ENCODE measurements around the gene LCMT2.

LCMT2 gene, protein sequence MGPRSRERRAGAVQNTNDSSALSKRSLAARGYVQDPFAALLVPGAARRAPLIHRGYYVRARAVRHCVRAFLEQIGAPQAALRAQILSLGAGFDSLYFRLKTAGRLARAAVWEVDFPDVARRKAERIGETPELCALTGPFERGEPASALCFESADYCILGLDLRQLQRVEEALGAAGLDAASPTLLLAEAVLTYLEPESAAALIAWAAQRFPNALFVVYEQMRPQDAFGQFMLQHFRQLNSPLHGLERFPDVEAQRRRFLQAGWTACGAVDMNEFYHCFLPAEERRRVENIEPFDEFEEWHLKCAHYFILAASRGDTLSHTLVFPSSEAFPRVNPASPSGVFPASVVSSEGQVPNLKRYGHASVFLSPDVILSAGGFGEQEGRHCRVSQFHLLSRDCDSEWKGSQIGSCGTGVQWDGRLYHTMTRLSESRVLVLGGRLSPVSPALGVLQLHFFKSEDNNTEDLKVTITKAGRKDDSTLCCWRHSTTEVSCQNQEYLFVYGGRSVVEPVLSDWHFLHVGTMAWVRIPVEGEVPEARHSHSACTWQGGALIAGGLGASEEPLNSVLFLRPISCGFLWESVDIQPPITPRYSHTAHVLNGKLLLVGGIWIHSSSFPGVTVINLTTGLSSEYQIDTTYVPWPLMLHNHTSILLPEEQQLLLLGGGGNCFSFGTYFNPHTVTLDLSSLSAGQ

DNA sequence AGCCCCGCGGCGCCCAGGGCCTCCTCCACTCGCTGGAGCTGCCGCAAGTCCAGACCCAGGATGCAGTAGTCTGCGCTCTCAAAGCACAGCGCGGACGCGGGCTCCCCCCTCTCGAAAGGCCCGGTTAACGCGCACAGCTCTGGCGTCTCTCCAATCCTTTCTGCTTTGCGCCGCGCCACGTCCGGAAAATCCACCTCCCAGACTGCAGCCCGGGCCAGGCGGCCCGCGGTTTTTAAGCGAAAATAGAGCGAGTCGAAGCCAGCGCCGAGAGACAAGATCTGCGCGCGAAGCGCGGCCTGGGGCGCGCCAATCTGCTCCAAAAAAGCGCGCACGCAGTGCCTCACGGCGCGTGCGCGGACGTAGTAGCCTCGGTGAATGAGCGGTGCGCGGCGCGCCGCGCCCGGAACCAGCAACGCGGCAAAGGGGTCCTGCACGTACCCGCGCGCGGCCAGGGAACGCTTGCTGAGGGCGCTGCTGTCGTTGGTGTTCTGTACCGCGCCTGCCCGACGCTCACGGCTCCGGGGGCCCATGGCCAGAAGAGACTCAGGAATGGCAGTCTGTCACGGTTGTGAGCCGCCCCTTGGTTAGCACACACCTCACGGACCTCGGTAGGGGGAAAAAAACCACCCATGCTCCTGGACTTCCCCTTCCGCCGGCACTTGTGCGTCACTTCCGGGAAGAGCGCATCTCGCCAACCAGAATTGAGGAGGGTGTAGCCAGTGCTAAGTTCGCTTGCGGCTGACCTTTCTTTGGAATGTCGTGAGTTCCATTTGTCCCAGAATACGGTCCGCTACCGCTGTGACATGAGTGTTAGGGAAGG lies at the start of gene LCMT2:
LCMT2 (minus strand) TSS at position 614 of the 820 bp plus-strand sequence; CDS start at position 530, 84 bp downstream.
- peak; percentile 86 for DNase-seq (ENCODE audit: low read depth)

DNA sequence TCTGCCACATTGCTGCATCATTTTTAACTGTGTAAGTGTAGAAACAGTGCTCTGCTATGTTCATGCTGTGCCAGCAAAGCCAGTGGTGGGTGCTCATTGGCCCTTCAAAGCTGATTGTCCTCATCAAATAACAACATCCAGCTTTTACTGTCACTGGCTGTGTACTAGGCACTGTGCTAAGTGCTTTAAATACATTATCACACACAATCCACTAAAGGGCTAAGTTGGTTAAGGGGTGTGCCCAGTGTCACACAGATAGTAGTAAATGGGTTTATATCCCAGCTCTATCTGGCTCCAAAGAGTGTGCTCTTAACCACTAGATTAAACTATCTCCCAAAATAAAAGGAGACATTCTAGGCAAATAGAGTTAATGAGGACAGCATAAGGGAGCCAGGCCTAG lies 48.2 kb upstream of the LCMT2 start:
- no peak for DNase-seq (ENCODE audit: low read depth)

DNA sequence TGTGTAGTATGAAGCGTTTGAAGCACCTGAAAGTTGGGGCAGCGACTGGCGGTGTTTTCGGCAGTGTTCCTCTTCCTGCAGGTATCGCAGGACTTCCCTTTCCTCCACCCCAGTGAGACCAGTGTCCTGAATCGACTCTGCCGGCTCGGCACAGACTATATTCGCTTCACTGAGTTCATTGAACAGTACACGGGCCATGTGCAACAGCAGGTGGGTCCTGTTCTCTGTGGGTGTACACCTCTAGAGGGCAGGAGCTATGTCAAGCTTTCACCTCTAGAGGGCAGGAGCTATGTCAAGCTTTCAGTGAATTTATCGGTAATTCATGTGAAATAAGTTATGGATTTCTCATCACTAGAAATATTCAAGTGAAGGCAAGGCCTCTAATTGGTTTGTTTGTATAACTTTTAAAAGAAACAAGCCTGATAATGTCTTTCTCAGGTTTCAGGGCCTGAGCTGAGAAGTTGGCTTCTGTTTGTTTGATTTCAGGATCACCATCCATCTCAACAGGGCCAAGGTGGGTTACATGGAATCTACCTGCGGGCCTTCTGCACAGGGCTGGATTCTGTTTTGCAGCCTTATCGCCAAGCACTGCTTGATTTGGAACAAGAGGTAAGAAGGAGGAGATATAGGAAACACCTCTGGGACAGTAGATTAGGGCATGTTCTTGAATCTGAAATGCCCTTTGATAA lies 45.8 kb upstream of the LCMT2 start:
- DNase-seq (ENCODE audit: low read depth), result no peak

DNA sequence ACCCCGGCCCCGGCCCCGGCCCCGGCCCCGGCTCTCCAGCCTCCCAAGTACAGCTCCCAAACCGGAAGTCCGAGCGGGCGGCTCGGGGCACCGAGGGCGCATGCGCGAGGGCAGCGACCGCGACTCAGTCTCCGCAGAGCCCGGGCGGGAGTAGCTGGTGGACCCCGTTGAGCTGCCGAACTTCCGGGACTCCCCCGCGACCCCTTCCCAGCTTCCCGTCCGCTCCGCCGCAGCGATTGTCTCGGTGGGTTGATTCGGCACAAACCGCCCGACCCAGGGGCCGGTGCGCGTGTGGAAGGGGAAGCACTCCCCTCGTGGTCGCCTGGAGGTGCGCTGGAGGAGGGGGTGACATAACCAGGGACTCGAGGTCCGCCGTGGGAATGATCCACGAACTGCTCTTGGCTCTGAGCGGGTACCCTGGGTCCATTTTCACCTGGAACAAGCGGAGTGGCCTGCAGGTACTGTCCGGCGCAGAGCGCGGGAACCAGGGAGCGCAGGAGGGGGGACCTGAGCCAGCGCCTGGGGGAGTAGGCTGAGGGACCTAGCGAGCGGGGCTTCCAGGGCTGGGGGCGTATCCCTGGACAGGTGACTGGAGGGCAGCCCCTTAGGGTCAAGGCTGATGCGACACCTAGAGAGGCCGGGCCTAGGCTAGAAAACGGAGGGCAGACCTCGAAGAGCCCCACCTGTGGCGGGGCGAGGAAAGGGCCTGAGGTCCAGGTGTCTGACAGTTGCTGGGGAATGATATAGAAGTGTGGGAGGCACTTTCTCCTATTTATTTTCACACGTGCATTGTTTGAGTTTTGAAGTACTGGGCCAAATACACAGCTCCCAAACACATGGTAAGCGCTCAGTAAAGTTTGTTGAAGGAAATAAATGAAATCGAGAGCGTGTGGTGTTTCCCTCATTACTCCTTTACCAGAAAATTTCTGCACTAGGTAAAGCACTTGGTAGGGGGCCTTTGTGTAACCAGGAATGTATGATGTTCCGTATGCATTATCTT lies 40.9 kb upstream of the LCMT2 start, which contains the start of the genes TUBGCP4 and ZSCAN29:
TUBGCP4 (plus strand) TSS at position 127 of the 1,000 bp plus-strand sequence; CDS start at position 381, 254 bp downstream.
ZSCAN29 (minus strand) TSS at position 69 of the 1,000 bp plus-strand sequence. CDS start 1,130 bp downstream, outside the sequence.
- peak; percentile 65 for DNase-seq (ENCODE audit: low read depth)

DNA sequence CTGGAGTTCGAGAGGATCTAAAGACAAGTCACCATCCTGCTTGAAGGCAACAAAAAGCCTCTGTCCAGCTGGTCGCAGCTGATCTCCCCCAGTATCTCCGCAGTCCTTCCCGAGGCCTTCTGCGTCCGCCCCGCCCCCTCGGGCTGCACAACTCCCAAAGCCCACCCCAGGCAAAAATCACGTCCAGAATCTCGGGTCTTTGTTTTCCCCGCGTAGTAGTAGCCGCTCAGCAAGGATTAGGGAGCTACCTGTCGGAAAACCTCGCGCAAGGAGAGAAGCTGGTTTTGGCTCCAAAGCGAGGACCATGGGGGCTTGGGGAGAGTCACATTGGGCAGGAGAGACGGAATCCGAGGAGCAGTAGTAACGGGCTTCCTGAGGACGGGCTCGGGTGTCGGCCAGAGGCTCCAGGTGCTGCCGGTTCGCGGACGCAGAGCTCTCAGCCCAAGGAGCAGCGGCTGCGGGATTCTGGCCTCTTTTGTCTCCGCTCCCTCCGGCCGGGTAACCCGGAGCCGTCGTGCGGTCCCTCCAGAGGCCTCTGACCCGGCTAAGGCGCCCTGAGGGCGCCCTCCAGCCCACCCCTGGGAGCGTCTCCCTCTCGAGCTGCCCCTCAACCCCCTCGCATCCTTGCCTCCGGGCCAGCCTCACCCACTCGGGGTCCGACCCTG lies 40.1 kb upstream of the LCMT2 start:
- no peak for DNase-seq (ENCODE audit: low read depth)

DNA sequence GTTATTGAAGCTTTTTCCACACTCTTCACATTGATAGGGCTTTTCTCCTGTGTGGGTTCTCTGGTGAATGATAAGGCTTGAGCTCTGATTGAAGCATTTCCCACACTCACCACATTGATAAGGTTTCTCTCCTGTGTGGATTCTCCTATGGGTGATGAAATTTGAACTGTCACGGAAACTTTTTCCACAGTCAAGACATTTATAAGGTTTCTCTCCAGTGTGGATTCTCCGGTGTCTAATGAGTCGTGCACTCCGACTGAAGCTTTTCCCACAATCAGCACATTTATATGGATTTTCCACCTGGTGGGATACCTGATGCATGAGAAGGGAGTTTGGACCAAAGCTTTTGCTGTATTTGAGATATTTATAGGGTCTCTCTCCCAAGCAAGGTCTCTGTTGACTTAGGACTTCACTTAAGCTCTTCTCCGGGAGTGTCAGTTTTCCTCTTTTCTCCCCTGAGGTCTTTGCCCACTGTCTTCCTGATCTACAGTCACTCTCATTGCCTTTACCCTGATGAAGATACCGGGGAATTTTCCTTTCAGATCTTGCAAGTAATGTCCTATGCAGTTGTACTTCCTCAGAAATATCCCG lies 31.0 kb upstream of the LCMT2 start:
- no peak for DNase-seq (ENCODE audit: low read depth)

DNA sequence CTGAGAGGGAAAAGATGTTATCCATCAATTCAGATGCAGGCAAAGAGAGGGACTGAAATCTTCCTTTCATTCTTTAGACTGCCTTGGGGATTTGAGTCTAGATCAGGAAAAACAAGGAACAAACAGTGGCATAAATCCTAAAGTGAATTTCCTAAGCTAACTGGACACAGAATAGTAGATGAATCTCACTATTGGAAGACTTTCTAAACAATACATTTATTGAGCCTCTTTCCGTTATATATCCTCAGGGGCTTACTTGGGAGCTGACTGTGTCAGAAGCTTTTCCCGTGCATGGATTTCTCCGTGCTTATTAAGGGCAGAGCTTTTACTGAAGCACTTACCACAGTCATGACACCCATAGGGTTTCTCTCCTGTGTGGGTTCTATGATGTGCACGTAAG lies 30.4 kb upstream of the LCMT2 start:
- DNase-seq (ENCODE audit: low read depth), result no peak

DNA sequence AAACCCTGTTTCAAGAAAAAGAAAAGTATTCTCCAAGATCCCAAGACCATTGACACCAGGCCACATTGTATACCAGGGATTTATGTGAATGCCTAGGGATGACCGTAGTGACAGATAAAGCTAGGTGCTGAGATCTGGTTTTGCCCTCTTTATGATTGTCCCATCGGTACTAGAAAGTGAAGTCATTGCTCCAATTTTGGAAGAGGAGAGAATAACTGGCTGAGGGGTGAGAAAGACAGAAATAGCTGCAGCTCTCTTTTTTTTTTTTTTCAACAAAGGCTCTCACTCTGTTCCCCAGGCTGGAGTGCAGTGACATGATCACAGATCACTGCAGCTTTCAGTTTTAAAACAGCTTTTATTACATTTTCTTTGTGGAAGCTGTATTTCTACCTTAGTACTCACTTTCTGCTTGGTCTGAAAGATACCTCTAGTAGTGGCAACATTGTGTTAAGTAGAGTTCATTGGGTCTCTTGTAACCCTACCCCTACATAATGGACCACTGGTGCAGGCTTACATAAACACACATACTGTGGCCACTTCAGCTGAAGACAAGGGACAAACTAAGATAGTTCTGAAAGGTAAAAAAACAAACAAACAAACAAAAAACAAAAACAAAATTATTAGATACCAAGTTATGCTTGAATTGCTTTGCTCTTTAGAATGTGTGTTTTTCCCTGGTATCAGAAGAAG lies 22.5 kb upstream of the LCMT2 start:
- no peak for DNase-seq (ENCODE audit: low read depth)

DNA sequence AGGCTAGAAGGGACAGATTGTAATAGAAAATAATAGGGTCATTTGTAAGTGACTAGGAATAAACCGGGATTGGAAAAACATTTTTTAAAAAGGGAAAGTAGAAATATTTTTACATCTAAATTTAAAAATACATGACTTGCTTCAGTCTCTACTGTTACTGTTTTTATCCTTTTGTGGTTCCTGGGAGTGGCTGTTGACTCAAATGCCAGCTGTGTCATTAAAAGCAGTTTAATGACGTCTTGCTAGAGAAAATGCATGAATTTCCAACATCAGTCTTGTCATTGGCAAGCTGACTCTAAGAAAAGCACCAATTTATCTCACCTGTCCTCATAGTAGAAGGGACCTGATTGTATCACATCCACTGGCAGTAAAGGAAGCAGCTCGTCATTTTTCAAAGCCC lies 16.7 kb upstream of the LCMT2 start:
- no peak for DNase-seq (ENCODE audit: low read depth)

DNA sequence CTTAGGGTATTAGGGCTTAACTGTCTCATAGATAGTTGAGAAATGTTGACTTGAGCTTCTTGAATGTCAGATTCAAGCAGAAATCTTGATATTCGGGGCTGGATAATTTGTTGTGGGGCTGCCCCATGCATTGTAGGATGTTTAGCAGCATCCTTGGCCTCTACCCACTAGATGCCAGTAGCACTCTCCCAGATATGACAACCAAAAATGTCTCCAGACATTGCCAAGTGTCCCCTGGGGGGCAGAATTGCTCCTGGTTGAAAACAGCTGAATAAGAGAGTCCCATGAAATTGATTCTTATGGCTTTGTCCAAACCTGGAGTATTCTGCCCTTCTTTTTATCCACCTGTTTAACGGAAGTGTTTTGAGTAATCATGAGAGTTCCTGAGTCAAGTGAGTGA lies 15.9 kb upstream of the LCMT2 start:
- no peak for DNase-seq (ENCODE audit: low read depth)

DNA sequence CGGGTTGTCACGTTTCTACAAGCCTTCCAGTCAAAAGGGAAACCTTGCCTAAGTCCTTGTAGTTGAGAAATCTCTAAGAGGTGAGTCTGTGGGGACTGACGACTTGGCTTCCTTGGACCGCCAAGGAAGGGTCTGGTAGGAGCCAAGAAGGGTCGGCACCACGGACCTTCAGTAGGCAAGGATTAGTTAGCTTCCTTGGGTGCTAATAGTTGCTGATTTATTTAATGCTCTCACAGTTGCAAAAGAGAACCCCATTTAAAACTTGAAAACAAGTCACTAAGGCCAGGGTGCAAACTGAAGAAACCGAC lies 361 bp upstream of the LCMT2 start:
- DNase-seq (ENCODE audit: low read depth), result no peak

DNA sequence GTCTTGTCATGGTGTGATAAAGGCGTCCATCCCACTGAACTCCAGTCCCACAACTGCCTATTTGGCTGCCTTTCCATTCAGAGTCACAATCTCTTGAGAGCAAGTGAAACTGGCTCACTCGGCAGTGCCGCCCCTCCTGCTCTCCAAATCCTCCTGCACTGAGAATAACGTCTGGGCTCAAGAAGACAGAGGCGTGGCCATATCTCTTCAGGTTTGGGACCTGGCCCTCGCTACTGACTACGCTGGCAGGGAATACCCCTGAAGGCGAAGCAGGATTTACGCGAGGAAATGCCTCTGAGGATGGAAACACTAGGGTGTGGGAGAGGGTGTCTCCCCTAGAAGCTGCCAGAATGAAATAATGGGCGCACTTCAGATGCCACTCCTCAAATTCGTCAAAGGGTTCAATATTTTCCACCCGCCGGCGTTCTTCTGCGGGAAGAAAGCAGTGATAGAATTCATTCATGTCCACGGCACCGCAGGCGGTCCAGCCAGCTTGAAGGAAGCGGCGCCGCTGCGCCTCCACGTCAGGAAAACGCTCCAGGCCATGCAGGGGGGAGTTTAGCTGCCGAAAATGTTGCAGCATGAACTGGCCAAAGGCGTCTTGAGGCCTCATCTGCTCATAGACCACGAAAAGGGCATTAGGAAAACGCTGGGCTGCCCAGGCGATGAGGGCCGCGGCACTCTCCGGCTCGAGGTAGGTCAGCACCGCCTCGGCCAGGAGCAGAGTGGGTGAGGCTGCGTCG lies 985 bp downstream of the LCMT2 start:
- DNase-seq (ENCODE audit: low read depth), result no peak

DNA sequence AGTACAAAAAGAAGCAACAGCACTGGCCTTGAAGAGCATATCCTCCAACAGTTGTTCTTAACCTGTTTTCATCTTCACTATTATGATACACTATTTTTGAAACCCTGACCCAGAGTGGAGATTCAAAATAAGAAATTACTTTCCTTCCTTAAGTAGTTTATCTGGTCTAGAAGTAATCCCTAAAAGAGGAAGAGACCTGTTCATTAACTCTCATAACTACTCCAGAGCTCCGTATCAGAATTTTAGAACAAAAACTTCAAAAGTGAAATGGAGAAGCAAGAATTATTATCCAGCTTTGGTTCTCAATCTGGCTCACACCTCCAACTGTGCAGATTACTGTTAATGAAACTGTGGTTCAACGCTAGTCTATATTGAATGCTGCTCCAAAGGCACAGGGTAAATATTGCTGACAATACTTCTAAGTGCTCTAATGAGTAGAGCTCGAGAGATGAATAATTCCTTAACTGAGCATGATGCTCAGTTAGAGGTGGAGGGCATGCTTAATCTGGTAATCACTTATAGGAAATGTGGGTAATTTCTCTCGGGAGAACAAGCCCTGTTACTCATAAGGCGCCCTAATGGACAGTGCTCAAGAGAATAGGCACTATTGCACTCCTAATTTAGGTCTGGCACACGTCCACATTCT lies 5.2 kb downstream of the LCMT2 start:
- DNase-seq (ENCODE audit: low read depth), result no peak

DNA sequence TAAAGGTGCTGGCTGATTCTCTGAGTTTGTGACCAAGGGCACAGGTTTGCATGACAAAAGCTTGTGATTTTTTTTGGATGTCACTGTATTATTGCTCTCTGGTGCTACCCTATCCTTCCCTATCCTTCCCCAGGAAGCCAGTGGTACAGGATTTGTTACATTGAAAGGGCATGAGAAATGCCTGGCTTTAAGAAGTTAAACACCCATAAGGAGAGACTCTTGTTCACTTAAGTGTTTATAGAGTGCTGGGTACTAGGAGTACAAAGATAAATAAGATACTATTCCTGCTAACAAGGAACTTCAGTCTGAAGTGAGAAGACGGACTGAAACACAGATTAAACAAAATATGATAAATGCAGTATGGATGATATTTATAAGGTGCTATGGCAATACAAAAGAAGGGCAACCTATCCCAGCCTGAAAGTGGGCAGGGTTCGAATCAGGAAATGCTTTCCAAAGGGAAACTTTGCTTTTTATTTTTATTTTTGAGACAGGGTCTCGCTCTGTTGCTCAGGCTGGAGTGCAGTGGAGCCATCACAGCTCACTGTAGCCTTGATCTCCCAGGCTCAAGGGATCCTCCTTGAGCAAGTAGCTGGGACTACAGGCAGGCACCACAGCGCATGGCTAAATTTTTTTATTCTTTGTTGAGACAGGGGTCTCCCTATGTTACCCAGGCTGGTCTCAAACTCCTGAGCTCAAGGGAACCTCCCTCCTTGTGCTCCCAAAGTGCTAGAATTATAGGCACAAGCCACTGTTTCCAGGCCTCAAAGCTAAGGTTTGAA lies 11.2 kb downstream of the LCMT2 start:
- DNase-seq (ENCODE audit: low read depth), result no peak

DNA sequence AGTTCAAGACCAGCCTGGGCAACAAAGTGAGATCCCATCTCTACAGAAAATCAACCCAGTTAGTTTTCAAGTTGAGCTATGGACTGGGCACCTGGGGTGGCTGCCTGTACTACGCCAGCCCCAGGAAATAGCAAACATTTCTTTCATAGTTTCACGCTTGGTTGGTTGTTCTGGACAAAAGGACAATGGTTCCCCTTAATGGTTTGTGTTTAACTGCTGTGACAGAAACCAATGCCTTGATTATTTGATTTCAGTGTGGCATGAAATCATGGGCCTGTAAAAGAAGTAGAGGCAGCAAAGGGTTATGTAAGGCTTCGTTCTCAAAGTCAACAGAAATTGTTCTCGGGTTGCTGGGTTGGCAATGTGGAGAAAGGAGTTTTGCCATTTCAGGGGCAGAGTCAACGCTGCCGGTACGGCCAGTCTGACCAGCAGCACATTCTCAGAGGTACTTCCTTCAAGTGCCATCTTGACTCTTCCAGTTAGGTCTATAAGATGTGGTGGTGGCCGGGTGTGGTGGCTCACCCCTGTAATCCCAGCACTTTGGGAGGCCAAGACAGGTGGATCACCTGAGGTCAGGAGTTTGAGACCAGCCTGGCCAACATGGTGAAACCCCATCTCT lies 12.7 kb downstream of the LCMT2 start:
- no peak for DNase-seq (ENCODE audit: low read depth)

DNA sequence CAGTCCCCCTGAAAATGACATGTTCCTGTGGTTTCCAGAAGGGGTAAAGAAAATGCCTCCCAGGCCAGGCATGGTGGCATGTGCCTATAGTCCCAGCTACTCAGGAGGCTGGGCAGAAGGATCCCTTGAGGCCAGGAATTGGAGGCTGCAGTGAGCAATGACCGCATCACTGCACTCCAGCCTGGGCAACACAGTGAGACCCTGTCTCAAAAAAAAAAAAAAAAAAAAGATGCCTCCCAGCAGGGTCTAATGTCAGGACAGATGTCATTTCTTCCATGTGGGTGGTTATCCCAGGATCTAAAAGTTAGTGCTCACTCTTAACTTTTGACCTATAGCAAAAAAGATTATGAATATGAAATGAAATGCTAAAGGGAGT lies 13.4 kb downstream of the LCMT2 start:
- no peak for DNase-seq (ENCODE audit: low read depth)
